ENCODE results near the gene MAPK8IP3.

Gene MAPK8IP3

GRCh38 chr16:1668612-1669319 is 37.2 kb upstream of the MAPK8IP3 start:
- Histone ChIP-seq H3K4me1 (ENCODE audit: control insufficient read depth, insufficient read depth, low read length) (no peaks in the 10 kb centered on the region), H3K9me3 (ENCODE audit: control insufficient read depth, low read length) (no peaks in the 10 kb centered on the region), H3K9ac (ENCODE audit: low read length) (no peak overlapping the region), H3K36me3 (ENCODE audit: control insufficient read depth, insufficient read depth, low read length, severe bottlenecking) (peaks cover 95% of the 10 kb centered on the region), H3K27me3 (replicated peaks; ENCODE audit: control insufficient read depth, insufficient read depth, low read length) (no peaks in the 10 kb centered on the region), H3K4me3 (ENCODE audit: low read length) (no peak overlapping the region)
- DNase-seq (ENCODE audit: low read depth) = no peak

GRCh38 chr16:1669698-1670097 is 36.3 kb upstream of the MAPK8IP3 start:
- Histone ChIP-seq H3K4me3 (ENCODE audit: low read length) (no peak overlapping the region), H3K4me1 (ENCODE audit: control insufficient read depth, insufficient read depth, low read length) (no peaks in the 10 kb centered on the region), H3K9me3 (ENCODE audit: control insufficient read depth, low read length) (no peaks in the 10 kb centered on the region), H3K36me3 (ENCODE audit: control insufficient read depth, insufficient read depth, low read length, severe bottlenecking) (peaks cover 95% of the 10 kb centered on the region), H3K9ac (ENCODE audit: low read length) (no peak overlapping the region), H3K27me3 (replicated peaks; ENCODE audit: control insufficient read depth, insufficient read depth, low read length) (no peaks in the 10 kb centered on the region)
- no peak for DNase-seq (ENCODE audit: low read depth)

GRCh38 chr16:1670371-1670770 is 35.6 kb upstream of the MAPK8IP3 start:
- Histone ChIP-seq H3K36me3 (ENCODE audit: control insufficient read depth, insufficient read depth, low read length, severe bottlenecking) (peaks cover 95% of the 10 kb centered on the region), H3K27me3 (replicated peaks; ENCODE audit: control insufficient read depth, insufficient read depth, low read length) (no peaks in the 10 kb centered on the region), H3K9me3 (ENCODE audit: control insufficient read depth, low read length) (no peaks in the 10 kb centered on the region), H3K9ac (ENCODE audit: low read length) (no peak overlapping the region), H3K4me1 (ENCODE audit: control insufficient read depth, insufficient read depth, low read length) (no peaks in the 10 kb centered on the region), H3K4me3 (ENCODE audit: low read length) (no peak overlapping the region)
- DNase-seq (ENCODE audit: low read depth) = no peak

- no peaks in the 10 kb centered on the region for H3K4me1 ChIP-seq (ENCODE audit: control insufficient read depth, insufficient read depth, low read length)
- no peak overlapping the region for H3K4me3 ChIP-seq (ENCODE audit: low read length)
- H3K9ac ChIP-seq (ENCODE audit: low read length) = no peak overlapping the region
- H3K9me3 ChIP-seq (ENCODE audit: control insufficient read depth, low read length) = no peaks in the 10 kb centered on the region
- H3K36me3 ChIP-seq (ENCODE audit: control insufficient read depth, insufficient read depth, low read length, severe bottlenecking) = peaks cover 95% of the 10 kb centered on the region
- no peak for DNase-seq (ENCODE audit: low read depth)
- no peaks in the 10 kb centered on the region for H3K27me3 ChIP-seq (replicated peaks; ENCODE audit: control insufficient read depth, insufficient read depth, low read length)
Observed at GRCh38 chr16:1670866-1671265, 35.1 kb upstream of the MAPK8IP3 start.

- no peak for DNase-seq (ENCODE audit: low read depth)
- Histone ChIP-seq H3K27me3 (replicated peaks; ENCODE audit: control insufficient read depth, insufficient read depth, low read length) (no peaks in the 10 kb centered on the region), H3K4me3 (ENCODE audit: low read length) (no peak overlapping the region), H3K9me3 (ENCODE audit: control insufficient read depth, low read length) (no peaks in the 10 kb centered on the region), H3K36me3 (ENCODE audit: control insufficient read depth, insufficient read depth, low read length, severe bottlenecking) (peaks cover 71% of the 10 kb centered on the region), H3K9ac (ENCODE audit: low read length) (no peak overlapping the region), H3K4me1 (ENCODE audit: control insufficient read depth, insufficient read depth, low read length) (no peaks in the 10 kb centered on the region)
Observed at GRCh38 chr16:1673424-1674151, 32.4 kb upstream of the MAPK8IP3 start.

GRCh38 chr16:1674306-1674705 is 31.7 kb upstream of the MAPK8IP3 start:
- H3K9ac ChIP-seq (ENCODE audit: low read length) = no peak overlapping the region
- peaks cover 6% of the 10 kb centered on the region for H3K4me1 ChIP-seq (ENCODE audit: control insufficient read depth, insufficient read depth, low read length)
- H3K9me3 ChIP-seq (ENCODE audit: control insufficient read depth, low read length) = no peaks in the 10 kb centered on the region
- H3K36me3 ChIP-seq (ENCODE audit: control insufficient read depth, insufficient read depth, low read length, severe bottlenecking) = peaks cover 64% of the 10 kb centered on the region
- DNase-seq (ENCODE audit: low read depth) = no peak
- no peaks in the 10 kb centered on the region for H3K27me3 ChIP-seq (replicated peaks; ENCODE audit: control insufficient read depth, insufficient read depth, low read length)
- H3K4me3 ChIP-seq (ENCODE audit: low read length) = no peak overlapping the region

GRCh38 chr16:1674751-1675664 is 31.0 kb upstream of the MAPK8IP3 start:
- H3K36me3 ChIP-seq (ENCODE audit: control insufficient read depth, insufficient read depth, low read length, severe bottlenecking) = peaks cover 59% of the 10 kb centered on the region
- H3K4me1 ChIP-seq (ENCODE audit: control insufficient read depth, insufficient read depth, low read length) = peaks cover 6% of the 10 kb centered on the region
- DNase-seq (ENCODE audit: low read depth) = peak; percentile 38

GRCh38 chr16:1676661-1677060 is 29.3 kb upstream of the MAPK8IP3 start:
- DNase-seq (ENCODE audit: low read depth) = no peak
- Histone ChIP-seq H3K4me1 (ENCODE audit: control insufficient read depth, insufficient read depth, low read length) (peaks cover 6% of the 10 kb centered on the region), H3K36me3 (ENCODE audit: control insufficient read depth, insufficient read depth, low read length, severe bottlenecking) (peaks cover 45% of the 10 kb centered on the region), H3K27me3 (replicated peaks; ENCODE audit: control insufficient read depth, insufficient read depth, low read length) (no peaks in the 10 kb centered on the region), H3K9me3 (ENCODE audit: control insufficient read depth, low read length) (no peaks in the 10 kb centered on the region), H3K9ac (ENCODE audit: low read length) (no peak overlapping the region), H3K4me3 (ENCODE audit: low read length) (no peak overlapping the region)

More at GRCh38 chr16:1674751-1675664, 31.0 kb upstream of the MAPK8IP3 start:
- Histone ChIP-seq H3K4me3 (ENCODE audit: low read length) (no peak overlapping the region), H3K9ac (ENCODE audit: low read length) (no peak overlapping the region), H3K9me3 (ENCODE audit: control insufficient read depth, low read length) (no peaks in the 10 kb centered on the region), H3K27me3 (replicated peaks; ENCODE audit: control insufficient read depth, insufficient read depth, low read length) (no peaks in the 10 kb centered on the region)

GRCh38 chr16:1677339-1677738 is 28.7 kb upstream of the MAPK8IP3 start:
- Histone ChIP-seq H3K4me3 (ENCODE audit: low read length) (no peak overlapping the region), H3K27me3 (replicated peaks; ENCODE audit: control insufficient read depth, insufficient read depth, low read length) (no peaks in the 10 kb centered on the region), H3K9ac (ENCODE audit: low read length) (no peak overlapping the region), H3K4me1 (ENCODE audit: control insufficient read depth, insufficient read depth, low read length) (peaks cover 6% of the 10 kb centered on the region), H3K36me3 (ENCODE audit: control insufficient read depth, insufficient read depth, low read length, severe bottlenecking) (peaks cover 39% of the 10 kb centered on the region), H3K9me3 (ENCODE audit: control insufficient read depth, low read length) (no peaks in the 10 kb centered on the region)
- DNase-seq (ENCODE audit: low read depth) = no peak

- Histone ChIP-seq H3K36me3 (ENCODE audit: control insufficient read depth, insufficient read depth, low read length, severe bottlenecking) (peaks cover 32% of the 10 kb centered on the region), H3K4me3 (ENCODE audit: low read length) (peak within 1 kb of the TSS; percentile 79), H3K9me3 (ENCODE audit: control insufficient read depth, low read length) (no peaks in the 10 kb centered on the region), H3K27me3 (replicated peaks; ENCODE audit: control insufficient read depth, insufficient read depth, low read length) (no peaks in the 10 kb centered on the region), H3K9ac (ENCODE audit: low read length) (peak within 1 kb of the TSS; percentile 78), H3K4me1 (ENCODE audit: control insufficient read depth, insufficient read depth, low read length) (peaks cover 6% of the 10 kb centered on the region)
- DNase-seq (ENCODE audit: low read depth) = peak; percentile 98
Observed at GRCh38 chr16:1677942-1678499, 28.0 kb upstream of the MAPK8IP3 start, which contains the start of gene JPT2. Gene JPT2, plus strand, starts transcription at chr16:1678279. Its CDS starts 34 bp downstream, at chr16:1678313.
